Endothelial cell of hepatic sinusoid (primary cell): ENCODE results near the gene SYCN.

Experiments used
- in situ Hi-C: cut with HindIII; loops from 2 replicates; pipeline ENCODE4 v1.10.0; 2017; ENCODE audit warnings: low sequenced_read_pairs

The SYCN gene

DNA sequence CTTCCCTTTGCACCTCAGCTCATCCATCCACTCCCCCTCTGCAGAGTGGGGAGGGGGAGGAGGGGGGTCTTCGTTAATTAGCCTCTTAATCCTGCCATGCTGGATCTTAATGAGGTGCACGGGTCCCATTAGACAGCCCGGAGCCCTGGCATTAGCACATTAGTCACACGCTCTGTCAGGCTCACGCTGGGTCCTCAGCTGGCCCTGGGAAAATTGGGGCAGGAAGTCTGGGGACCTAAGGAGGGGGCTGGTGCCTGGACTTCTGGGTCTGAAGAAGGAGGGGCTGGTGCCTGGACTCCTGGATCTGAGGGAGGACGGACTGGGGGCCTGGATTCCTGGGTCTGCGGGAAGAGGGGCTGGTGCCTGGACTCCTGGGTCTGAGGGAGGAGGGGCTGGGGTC, 7.7 kb downstream of the SYCN start:
- in situ Hi-C loops, result no loop called here

DNA sequence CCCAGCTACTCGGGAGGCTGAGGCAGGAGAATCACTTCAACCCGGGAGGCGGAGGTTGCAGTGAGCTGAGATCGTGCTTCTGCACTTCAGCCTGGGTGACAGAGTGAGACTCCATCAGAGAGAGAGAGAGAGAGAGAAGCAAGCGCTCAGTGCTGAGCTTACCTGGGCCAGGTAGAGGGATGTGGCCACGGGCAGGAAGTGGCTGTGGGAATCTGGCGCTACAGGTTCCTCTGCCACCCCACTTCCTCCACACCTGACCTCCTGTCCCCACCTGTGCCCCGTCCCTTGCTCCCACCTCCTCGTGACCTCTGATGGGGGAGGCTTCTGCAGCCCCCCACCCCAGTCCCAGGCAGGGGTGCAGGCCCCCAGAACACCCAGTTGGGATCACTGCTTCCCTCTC, 8.3 kb downstream of the SYCN start:
- in situ Hi-C loops, result no loop called here

DNA sequence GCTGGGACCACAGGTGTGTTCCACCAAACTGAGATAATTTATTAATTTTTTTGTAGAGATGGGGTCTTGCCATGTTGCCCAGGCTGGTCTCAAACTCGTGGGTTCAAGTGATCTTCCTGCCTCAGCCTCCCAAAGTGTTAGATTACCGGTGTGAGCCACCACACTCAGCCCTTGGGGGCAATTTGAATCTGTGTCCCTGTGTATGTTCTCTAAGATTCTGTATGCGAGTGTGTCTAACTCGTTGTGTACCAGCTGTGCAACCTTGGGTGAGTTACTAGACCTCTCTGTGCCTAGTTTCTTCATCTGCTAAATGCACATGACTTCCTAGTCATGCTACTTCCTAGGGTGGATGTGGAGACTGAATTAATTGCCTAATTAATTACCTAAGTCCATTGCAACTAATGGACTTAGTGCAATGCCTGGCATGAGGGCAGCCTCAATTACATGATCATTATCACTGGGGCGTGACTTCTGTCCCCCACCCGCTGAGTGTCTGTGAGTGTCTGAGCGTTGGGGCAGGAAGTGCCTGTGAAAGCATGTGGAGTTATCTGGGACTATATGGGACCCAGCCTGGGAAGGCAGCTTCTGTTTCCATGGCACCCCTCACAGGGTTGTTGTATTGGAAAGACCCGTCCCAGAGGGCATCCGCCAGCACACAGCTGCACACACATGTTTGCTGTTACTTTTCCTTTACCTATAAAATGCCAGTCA, 9.1 kb downstream of the SYCN start:
- in situ Hi-C loops, result no loop called here

DNA sequence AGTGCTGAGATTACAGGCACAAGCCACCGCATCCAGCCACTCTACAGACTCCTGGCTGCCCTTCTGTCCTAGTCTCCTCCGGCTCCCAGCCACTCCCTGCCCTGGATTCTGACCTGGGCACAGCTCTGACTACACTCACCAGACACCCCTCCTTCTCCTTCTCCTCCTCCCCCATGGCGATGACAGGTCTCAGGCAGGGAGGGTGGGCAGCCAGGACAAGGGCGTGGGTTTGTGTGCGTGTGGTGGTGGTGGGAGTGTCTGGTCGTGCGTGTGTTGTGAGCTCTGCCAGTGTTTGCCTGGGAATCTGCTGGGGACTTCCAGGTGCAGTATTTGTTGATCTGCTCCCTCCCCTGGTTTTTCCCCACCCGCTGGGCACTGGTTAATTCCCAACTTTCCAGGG, 10.3 kb downstream of the SYCN start:
- in situ Hi-C loops, result no loop called here

DNA sequence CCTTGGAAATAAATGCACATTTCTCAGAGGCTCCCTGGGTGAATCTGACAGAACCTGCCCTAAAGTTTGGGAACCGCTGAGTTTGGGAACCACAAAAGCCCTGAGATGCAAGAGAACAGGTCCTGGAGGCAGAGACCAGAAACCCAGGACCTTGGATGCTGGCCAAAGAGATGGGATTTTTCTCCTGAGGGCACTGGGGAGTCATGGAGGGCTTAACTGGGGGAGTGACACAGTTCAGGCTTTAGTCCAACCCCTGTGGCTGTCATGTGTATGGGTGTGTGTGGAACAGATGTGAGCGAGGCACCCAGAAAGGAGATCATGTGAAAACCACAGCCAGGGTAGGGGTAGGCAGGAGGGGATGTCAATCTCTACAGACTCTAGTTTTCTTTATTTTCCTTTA, 11.2 kb downstream of the SYCN start:
- in situ Hi-C loops, result no loop called here

DNA sequence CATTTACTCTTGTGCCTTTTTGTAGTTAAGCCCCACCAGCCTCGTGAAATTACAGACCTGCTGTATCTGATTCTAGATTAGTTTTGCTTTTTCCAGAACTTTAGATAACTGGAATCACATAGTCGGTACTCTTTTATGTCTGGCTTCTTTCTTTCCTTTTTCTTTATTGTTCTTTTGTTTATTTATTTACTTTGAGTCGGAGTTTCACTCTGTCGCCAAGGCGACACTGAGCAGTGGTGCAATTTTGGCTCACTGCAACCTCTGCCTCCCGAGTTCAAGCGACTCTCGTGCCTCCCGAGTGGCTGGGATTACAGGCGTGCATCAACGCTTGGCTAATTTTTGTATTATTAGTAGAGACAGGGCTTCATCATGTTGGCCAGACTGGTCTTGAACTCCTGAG, 13.3 kb downstream of the SYCN start:
- in situ Hi-C loops, result no loop called here

DNA sequence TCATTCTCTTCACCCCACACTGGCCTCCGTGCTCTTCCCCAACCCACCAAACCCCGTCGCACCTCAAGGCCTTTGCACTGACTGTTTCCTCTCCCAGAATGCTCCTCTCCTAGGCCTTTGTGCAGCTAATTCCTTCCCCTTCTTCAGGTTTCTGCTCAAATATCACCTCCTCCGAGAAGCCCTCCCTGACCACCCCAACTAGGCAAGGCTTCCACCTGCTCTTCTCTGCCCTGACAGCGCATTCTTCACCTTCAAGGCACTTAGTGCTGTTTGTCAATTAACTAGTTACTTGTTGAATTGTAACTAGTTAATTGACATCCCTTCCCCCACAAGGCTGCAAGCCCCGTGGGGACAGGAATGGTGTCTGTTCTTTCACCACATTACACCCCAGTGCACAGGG, 15.1 kb downstream of the SYCN start:
- in situ Hi-C loops, result no loop called here

DNA sequence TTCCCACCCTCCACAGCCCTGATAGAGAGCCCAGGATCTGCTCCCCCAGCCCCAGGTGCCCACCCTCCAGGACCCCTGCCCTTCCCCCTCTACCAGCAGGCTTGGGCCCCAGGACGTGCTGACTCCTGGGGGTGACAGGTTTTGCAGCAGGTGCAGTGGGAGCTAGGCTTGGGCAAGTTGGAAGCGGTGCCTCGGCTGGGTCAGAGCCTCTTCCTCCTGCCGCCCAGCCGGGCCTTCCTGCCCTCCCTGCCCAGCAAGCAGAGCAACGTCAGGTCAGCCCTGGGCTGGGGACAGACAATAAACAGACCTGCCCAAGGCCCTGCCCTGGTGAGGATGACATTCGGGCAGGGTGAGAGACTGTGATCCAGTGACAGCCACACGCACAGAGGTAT, 16.5 kb downstream of the SYCN start:
- in situ Hi-C loops, result no loop called here

DNA sequence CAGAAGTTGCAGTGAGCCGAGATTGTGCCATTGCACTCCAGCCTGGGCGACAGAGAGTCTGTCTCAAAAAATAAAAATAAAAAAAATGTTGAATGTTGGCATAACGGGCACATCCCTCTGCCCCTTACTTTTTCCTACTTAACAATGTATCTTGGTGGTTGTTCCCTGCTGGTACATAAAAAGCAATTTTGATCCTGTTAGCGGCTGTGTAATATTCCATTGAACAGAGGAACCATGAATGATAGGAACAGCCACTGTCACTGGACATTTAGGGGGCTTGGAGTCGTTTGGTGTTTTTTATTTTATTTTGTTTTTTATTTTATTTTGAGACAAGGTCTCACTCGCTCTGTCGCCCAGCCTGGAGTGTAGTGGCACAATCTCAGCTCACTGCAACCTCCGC, 17.7 kb downstream of the SYCN start:
- in situ Hi-C loops, result no loop called here

DNA sequence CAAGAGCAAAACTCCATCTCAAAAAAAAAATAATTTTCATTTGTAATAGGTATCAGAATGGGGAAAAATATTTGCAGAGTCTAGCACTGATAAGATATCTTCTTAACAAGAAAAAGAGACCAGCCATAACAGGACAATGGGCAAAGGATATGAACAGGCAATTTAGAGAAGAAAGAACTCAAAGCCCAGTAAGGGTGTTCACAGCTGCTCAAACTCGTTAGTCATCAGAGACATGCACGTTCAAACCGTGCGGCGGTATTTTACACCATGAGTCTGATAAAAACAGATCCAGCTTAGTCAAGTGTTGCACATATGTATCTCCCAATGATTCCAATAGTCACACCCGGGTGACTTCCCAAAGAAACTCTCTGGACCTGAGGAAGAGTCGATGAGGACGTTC, 21.0 kb downstream of the SYCN start:
- in situ Hi-C loops, result no loop called here

DNA sequence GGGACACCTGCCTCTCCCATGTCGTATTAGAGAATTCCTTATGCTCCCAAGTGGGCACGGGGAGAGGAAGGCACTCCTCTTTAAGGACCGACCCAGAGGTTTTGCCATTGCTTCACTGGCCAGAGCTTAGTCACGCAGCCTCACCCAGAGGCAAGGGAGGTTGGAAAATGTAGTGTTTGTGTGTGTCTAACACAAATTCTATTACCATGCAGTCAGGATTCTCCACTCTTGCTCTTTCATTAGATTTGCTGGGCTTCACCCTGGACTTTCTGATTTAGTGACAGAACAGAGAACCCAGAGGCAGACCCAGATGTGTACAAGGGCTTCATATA, 21.9 kb downstream of the SYCN start:
- in situ Hi-C loops, result no loop called here

DNA sequence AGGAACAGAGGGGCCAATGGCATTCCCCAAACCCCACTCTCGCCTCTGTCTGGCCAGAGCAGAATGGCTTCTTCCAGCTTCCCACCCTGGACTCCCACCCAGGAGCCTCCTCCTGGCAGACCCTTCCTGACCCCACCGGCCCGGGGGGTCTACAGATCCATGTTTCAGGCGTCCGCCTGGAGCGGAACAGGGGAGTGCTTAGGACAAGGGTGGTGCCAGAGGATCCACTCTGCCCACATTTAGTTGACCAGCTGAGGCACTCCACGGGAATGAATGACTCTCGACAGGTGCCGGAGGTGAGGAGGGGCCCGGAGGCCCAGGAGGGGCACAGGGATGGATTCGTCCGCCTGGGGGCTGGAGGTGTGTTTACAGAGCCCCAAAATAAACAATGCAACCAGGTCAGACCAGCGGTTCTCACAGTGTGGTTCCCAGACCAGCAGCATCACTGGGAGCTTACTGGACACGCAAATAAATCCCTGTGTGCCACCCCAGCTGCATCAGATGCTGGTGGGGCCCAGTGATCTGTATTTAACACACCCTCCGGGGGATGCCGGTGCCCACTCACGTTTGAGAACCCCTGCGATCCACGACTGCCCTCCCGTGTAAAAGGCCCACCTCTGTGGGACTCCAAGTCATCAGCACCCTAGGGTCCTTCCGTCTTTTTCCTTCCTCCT, 22.4 kb downstream of the SYCN start:
- in situ Hi-C loops, result no loop called here

DNA sequence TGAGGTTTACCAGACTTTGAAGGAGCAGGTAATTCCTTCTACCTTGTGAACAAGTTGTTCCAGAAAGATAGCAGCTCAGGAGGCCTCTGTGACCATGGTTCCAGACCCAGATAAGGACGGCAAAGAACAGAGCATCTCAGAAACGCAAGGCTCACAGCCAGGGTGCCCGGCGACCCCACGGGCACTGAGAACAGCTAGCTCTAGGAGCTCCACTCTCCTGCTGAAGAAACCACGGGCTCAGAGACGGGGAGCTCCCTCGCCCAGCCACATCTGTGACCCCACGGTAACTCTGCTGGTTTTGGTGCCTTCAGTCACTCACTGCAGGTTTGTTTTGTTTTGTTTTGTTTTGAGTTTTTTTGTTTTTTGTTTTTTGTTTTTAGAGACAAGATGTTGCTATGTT, 23.3 kb downstream of the SYCN start:
- in situ Hi-C loops, result no loop called here

DNA sequence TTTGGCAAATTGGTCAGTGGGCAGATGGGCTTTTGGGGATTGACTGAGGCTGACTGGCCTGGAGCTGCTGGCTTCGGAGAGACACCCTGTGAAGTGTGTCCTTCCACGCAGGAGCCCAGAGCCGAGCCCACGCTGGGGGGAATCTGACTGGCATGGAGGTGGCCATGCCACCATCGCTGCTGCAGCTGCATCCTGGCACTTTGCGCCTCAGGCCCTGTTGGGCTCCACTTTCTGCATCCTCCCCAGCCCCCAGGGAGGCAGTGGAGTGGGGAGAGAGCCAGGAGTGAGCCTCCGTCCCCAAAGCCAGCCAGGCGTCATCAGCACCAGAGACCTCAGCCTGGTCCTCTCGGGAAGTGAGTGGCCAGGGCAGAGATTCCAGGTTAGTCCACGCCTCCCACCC, 24.3 kb downstream of the SYCN start:
- in situ Hi-C loops, result no loop called here

DNA sequence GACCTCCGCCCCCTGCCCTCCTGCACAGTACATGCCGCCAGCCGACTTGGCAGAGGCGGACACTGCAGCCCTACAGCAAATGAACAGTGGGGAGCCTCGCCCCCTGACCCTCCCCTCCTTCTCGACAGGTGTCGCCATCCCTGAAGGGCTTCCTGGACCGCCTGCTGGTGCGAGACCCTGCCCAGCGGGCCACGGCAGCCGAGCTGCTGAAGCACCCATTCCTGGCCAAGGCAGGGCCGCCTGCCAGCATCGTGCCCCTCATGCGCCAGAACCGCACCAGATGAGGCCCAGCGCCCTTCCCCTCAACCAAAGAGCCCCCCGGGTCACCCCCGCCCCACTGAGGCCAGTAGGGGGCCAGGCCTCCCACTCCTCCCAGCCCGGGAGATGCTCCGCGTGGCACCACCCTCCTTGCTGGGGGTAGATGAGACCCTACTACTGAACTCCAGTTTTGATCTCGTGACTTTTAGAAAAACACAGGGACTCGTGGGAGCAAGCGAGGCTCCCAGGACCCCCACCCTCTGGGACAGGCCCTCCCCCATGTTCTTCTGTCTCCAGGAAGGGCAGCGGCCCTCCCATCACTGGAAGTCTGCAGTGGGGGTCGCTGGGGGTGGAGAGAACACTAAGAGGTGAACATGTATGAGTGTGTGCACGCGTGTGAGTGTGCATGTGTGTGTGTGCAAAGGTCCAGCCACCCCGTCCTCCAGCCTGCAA, 25.6 kb downstream of the SYCN start:
- in situ Hi-C loops, result no loop called here

DNA sequence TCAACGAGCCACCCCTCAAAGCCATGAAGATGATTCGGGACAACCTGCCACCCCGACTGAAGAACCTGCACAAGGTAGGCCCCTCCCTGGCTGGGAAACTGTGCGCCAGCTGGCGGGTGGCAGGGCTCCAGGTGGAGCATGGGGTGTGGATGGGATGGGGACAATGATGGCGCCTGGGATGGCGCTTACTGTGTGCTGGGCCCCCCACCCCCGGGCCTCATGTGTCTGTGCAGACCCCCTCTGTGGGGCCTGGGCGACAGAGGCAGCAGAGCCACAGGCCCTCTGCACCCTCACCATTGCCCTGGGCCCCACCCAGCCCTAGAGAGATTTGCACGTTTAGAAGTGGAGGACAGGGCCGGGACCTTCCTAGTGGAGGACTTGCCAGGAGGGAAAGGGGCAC, 26.3 kb downstream of the SYCN start:
- in situ Hi-C loops, result no loop called here

DNA sequence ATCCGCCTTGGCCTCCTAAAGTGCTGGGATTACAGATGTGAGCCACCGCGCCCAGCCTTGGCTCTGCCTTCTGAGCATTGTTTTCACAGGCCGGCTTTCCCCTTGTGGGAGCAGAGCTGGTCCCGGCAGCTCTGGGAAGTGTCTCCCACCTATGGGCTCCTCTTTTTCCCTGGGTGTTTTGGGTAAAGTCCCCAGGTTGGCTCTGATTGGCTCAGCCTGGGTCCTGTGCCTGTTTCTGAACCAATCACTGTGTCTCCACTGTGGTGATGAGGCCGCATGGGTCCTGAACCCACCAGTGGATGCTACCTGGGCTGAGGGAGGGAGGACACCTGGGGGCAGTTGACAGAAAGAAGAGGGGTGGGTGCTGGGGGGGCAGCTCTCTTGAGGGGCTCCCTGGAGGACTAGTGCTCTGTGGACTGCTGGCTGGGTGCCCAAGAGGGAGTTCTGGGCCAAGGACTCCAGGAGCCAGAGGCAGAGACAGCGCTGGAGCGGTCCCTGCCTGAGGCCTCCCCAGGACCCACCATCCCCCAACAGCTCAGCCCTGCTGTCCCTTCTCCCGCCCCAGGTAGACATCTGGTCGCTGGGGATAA, 26.9 kb downstream of the SYCN start:
- in situ Hi-C loops, result no loop called here

DNA sequence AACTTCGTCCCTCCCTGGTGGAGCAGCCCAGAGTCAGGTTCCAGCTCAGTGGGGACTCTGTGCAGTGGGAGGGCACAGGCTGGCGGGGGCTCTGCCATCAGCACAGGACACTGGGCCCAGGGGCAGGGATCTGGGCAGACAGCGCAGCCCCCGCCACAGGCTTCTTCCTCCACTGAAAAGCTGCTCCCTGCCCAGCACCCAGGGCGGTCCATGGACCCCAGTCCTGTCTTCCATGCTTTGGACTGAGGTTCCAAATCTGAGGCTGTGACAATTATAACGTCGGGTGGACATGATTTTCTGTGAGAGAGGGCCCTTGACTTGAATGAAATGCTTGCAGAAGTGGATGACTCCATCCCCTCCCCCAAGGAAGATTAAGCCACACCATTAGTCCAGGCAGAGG, 28.5 kb downstream of the SYCN start:
- in situ Hi-C loops, result no loop called here

DNA sequence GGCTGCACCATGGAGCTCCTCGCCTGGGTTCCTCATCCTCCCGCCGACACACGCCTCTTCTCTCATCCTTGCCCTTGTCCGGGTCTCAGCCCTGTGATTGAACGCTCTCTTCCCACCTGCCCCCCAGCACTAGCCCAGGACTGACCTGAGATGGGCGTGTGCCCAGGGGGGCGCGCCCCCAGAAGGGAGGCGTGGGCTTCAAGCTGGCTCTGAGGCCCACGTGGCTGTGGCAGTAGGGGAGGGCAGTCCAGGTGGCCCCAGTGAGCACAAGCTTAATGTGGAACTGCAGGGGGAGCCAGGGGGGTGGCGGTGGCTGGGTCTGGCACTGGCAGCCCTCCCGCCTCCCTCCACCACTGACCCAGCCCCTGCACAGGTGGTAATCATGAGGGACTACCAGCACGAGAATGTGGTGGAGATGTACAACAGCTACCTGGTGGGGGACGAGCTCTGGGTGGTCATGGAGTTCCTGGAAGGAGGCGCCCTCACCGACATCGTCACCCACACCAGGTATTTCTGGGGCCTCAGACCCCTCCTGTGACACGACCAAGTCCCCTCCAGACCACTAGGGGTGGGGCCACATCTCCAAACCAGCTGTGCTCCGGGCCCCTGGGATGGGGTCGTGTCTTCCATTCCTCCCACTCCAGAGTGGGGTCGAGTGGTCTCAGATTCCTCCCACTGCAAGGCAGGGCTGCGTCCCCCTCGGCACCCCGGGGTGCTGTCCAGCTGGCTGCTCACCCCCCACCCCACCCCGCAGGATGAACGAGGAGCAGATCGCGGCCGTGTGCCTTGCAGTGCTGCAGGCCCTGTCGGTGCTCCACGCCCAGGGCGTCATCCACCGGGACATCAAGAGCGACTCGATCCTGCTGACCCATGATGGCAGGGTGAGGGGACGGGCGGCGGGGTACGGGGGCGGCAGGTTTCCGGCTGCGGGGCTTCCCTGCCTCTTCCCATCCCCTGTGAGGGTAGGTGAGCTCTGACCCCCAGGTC, 29.2 kb downstream of the SYCN start:
- in situ Hi-C loops, result no loop called here

DNA sequence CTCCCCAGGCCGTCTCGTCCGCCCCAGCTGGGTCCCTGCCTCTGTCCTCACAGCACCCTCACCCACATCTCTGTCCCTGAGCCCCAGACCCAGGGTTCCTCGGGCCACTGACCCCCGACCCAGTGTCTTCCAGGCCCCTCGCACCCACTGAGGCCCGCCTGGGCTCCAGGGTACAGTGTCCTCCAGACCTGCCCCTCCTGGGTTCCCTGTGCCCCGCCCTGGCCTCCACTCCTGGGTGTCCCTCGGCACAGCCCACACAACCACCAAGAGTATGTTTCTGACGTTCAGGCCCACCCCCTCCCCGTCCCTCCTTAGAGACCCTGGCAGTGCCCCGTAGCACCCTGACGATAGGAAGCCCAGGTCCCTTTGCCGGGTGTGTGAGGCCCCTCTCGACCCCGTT, 29.9 kb downstream of the SYCN start:
- in situ Hi-C loops, result no loop called here

DNA sequence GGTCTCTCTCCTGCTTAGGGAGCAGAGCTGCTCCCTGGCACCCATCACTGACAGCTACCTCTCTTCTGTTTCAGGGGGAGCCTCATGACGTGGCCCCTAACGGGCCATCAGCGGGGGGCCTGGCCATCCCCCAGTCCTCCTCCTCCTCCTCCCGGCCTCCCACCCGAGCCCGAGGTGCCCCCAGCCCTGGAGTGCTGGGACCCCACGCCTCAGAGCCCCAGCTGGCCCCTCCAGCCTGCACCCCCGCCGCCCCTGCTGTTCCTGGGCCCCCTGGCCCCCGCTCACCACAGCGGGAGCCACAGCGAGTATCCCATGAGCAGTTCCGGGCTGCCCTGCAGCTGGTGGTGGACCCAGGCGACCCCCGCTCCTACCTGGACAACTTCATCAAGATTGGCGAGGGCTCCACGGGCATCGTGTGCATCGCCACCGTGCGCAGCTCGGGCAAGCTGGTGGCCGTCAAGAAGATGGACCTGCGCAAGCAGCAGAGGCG, 30.5 kb downstream of the SYCN start:
- in situ Hi-C loops, result no loop called here
